ENCODE results near the gene ASPHD1.
A peak's percentile ranks its signal among the peaks of the same experiment; 100 is the strongest.
"Not testable (repeated sequence)": the region's sequence is repeated elsewhere in the genome, so short reads cannot be mapped to it uniquely, and the experiment has no call there.

The ASPHD1 gene

DNA sequence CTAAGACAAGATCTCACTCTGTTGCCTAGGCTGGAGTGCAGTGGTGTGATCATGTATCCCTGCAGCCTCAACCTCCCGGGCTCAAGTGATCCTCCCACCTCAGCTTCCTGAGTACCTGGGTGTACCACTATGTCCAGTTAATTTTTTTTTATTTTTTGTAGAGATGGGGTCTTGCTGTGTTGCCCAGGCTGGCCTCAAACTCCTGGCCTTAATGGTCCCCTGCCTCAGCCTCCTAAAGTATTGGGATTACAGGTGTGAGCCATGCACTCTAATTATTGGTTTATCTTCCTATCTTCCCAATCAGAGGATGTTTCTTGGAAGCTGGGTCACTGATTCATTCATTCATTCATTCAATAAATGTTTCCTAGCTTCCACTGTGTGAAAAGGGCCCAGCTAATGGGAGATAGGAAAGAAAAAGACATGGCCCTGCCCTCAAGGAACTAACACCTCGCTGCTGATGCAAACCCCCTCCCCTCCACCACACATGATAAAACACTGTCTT lies 8.5 kb downstream of the ASPHD1 start:
- DNase-seq, result no peak

DNA sequence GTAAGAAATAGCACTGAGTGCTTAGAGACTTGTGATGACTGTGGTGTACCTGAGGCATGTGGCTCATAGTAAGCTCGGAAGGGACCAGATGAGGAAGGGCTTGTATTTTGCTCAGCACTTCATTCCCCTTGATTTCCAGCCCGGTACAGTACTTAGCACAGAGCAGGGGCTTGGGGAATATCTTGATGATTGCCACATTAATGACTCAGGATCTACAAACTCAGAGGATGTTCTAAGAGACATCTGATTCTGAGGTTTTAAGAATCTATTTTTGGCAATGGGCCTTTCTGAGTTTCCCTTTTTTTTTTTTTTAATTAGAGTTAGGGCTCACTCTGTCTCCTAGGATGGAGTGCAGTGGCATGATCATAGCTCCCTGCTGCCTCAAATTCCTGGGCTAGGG lies 9.1 kb downstream of the ASPHD1 start:
- no peak for DNase-seq

DNA sequence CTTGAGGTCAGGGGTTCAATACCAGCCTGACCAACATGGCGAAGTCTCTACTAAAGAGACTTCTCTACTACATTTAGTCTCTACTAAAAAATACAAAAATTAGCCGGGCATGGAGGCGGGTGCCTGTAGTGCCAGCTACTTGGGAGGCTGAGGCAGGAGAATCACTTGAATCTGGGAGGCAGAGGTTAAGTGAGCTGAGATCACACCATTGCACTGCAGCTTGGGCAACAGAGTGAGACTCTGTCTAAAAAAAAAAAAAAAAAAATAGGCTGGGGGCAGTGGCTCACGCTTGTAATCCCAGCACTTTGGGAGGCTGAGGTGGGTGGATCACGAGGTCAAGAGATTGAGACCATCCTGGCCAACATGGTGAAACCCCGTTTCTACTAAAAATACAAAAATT lies 9.6 kb downstream of the ASPHD1 start:
- DNase-seq, result not testable (repeated sequence)

DNA sequence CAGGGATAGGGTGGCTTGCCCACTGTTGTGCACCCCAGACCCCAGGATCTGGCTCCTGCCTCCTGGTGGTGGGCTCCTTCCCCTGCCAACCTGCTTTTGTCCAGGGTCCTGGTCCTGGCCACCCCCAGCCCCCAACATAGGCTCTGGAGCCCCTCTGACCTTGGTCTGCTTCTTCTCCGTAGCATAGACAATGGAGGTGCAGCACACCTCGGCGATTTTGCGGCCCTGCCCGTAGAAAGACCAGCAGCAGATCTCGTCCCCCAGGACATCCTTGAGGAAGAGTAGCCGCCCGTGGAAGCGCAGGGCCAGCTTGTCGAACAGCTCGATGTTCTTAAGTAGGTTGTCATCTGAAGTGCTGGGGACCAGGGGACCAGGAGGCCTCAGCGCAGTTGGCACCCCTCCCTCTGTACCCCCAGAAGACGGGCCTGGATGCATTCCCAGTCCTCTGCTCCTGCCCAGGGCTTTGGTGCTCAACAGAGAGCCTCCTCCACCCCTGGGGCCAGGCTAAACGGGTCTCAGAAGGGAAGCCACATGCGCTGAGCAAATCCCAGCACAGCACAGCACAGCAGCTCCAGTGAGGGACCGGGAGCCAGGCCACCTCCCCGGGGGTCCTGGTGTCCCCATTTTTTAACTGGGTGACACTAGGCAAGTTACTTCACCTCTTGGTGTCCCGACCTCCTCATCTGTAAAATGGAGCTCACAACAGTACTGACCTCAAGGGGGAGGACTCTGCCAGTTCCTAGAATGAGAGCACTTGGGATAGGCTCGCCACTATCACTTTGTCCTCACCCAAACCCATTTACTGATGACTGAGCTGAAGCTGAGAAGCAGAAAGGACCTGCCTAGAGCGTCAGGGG lies 10.8 kb downstream of the ASPHD1 start:
- no peak for DNase-seq

DNA sequence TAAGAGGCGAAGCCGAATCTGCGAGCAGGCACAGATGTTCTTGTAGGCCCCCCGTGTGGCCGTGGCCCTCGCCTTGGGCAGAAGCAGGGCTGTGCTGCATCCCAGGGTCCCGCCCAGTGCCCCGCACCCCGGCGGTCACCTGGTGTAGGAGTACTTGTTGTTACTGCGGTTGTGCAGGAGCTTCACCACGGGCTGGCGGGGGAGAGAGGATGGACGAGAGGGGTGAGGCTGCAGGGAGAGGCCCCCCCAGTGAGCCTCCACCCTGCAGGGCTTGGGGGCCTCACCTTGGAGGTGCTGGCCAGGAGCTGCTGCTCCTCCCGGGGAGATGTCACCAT lies 11.4 kb downstream of the ASPHD1 start:
- DNase-seq, result no peak

DNA sequence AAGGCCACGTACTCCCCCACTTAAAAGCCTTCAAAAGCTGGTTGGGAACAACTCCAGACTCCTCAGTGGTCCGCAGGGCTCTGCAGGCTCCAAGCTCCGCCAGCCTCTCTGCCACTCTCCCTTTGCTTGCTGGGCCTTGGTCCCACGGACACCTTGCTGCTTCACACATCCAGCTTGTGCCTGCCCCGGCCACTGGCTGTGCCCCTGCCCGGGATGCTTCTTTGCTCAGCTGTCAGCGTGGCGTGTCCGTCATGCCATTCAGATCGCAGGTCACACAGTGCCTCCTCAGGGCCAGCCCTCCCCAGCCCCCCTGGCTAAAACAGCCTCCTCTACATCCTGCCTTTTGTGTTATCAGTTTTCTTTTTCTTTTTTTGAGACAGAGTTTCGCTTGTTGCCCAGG lies 11.8 kb downstream of the ASPHD1 start:
- no peak for DNase-seq

DNA sequence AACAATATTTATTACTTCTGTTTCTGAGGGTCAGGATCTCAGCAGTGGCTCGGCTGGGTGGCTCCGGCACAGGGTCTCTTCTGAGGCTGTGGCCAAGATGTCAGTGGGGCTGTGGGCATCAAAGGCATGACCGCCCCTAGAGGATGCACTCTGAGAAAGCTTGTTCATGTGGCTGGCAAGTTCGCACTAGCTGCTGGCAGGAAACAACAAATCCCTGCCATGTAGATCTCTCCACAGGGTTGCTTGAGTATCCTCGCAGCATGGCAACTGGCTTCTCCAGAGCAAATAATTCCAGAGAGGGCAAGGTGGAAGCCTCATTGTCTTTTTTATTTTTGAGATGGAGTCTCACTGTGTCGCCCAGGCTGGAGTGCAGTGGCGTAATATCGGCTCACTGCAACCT lies 13.2 kb downstream of the ASPHD1 start:
- no peak for DNase-seq

DNA sequence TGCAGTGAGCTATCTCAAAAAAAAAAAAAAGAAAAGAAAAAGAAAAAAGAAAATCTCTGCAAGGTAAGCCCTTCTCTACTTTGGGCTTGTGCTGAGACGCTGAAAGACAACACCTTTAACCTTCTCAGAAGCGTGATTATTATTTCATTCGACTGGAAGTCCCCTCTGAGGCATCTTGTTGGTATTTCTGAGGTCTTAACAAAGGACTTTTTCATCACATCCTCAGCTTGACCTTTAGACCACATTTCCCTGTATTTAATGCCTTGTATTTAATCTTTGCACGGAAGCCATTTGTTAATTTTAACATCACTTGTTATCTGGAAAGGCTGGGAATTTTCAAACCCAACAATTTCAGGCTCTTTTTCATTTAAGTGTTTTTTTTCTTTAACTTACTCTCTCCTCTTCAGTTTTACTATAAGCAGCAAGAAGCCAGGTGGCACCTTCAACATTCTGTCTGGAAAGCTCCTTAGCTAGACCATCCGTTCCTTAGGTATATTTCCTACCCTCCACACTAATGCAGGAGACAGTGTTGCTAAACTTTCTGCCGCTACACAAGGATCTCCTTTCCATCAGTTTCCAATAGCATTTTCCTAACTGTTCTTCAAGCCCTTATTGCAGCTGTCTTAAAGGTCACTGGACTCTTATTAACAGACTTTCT lies 15.4 kb downstream of the ASPHD1 start:
- no peak for DNase-seq

DNA sequence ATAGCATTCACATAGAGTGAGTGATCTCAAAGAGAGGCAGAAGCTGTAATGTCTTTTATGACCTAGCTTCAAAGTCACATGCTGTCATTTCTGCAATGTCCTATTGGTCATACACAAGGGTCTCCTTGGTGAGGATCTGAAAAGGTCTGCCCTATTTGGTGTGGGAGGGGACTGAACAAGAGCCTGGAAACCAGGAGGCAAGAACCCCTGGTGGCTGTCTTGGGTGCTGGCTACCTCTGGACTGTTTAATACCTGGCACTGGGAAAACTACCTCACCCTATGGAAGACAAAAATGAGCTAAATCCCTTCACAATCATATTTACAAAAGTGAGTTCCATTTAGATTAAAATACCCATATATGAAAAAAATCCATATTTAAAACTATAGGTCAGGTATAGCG lies 16.7 kb downstream of the ASPHD1 start:
- no peak for DNase-seq

DNA sequence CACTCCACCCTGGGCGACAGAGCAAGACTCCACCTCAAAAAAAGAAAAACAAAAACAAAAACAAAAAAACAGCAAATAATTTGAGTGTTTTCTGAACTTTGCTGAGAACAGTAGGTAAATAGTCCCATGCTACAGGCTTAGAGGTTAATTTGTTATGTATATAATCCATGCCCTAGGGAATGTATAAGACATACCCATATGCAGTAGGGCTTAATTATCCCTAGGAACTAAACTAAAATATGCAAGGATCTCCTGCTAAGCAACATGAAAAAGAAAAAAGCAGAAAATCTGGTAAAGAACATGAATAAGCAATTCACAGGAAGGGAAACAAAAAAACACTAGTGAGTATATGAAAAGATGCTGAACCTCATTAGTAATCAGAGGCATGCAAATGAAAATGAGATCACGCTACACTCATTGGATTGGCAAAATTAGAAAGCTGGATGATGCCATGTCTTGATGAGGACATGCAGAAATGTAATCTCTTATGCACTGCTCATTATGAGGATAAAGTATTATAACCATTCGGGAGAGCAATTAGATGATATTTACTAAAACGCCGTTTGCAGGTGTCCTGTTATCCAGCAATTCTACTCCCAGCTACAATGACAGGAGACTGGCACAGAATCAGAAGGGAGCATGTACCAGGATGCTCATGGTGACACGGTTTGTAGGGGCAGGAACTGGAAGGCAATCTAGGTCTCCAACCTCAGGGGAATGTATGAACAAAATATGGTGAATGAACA lies 20.2 kb downstream of the ASPHD1 start:
- DNase-seq, result no peak

DNA sequence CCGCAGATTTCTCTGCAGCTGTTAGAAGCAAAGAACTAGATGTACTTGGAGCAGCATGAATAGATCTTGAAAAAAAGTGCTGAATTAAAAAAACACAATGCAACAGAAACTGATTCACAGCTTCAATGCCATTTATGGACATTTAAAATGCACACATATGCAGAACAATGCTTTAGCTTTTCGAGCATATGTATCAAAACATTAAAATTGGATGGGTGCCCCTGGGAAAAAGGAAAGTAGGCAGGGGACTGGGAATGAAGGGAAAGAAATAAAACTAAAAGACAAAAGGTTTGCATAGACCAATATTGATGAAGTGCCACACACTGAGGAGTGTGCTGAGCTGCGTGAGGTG lies 20.7 kb downstream of the ASPHD1 start:
- no peak for DNase-seq

DNA sequence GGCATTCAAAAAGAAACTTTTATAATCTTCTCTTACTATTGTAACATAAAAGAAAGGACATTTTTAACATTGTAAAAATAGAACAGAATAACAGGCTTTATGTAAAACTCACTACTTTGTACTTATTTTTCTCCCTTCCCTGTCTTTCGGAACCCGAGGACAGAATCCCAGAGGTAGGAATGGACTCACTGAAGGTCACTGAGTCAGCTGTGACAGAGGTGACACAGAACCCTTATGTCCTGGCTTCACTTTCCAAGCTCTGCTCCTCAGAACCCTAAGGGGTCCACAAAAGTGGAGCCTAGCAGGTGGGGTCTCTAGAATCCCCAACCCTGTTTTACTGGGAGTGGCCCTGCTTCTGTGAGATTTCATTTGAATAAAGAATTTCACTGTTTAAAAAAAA lies 22.0 kb downstream of the ASPHD1 start:
- DNase-seq, result no peak

DNA sequence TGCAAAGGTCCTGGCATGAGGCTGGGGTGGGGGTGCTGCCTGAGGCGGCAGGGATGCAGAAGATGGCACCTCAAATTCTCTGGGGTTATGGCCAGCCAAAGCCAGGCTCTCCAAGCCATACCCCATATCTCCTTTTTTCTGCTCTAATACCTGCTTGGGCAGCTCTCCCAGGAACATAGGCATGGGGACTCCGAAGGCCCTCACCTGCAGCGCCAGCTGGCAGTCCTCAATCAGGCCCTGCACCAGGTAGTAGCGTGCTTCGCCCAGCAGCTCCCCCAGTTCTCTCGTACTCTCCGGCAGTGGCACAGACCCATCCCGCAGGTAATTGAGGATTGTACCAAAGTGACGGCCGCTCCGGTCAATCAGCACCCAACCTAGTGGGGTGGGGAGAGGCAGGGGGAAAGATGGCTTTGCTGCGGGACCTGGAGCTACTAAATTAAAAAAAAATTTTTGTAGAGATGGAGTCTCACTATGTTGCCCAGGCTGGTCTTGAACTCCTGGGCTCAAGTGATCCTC lies 22.8 kb downstream of the ASPHD1 start:
- DNase-seq, result no peak

DNA sequence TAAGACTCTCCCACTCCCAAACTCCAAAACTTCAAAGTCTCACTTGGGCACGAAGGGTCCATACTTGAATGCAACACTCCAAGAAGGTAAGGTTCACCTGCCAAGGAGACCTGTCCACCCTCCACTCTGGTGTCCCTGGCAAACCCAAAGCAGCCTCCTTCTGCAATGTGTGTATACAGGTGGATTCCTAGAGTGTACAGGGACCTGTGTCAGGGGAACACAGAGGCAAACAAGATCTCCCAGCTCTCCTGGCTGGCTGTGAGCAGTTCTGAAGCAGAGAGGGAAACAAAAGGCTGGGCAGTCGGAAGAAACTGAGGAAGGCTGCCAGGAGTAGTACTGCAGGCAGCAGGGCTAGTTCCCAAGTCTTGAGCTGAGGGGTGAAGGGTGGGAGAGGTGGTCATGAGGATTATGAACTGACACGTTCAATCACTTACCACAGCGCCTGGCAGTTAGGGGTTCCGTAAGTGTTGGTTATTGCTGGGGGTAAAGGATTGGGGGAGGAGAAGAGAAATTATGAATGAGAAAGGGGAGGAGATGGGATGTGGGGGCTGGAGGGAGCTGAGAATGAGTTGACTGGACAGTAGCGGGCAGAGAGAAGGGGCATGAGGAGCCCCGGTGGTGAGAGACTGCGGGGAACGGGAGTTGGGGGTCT lies 24.9 kb downstream of the ASPHD1 start:
- no peak for DNase-seq

DNA sequence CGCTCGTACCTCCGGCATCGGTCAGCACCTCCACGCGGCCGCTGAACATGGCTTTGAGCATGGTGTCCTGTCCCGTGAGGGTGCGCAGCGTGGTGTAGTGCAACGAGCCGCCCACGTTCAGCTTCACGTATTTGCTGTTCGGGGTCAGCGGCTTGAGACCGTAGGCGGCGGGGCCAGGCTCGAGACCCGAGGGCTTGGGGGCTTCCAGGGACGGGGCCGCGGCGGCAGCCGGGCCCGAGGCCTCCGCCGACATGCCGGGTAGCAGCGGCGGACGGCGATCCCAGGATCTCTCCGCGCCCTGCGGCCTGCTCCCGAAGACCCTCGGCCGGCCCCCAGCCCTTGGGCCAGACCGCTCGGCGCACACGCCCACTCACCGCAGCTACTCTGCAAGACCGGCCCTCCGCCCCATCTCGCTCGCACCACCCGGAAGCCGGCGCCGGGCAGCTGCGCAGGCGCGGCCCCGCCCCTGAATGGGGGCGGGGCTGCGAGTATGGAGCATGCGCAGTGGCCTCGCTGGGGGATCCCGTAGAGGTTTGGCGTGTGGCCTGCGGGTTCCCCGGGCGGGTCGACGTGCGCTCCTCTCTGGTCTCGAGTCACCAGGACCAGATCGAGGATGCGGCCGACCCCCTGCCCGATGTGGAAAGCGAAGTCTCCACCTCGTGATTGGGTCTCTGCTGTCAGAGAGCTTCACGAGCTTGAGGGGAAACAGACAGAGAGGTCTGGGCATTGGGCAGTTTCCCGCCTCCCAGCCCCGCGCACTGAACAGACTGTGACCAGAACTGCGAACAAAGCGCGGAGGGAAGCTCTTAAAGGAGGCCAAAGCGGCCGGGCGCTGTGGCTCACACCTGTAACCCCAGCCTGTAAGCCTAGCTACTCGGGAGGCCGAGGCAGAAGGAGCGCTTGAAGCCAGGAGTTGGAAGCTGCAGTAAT lies 25.8 kb downstream of the ASPHD1 start, which contains the start of gene KCTD13:
Gene KCTD13, minus strand, starts transcription at position 446 of the 930 bp plus-strand sequence. Its CDS starts 193 bp downstream, at position 253.
- peak; percentile 86 for DNase-seq

DNA sequence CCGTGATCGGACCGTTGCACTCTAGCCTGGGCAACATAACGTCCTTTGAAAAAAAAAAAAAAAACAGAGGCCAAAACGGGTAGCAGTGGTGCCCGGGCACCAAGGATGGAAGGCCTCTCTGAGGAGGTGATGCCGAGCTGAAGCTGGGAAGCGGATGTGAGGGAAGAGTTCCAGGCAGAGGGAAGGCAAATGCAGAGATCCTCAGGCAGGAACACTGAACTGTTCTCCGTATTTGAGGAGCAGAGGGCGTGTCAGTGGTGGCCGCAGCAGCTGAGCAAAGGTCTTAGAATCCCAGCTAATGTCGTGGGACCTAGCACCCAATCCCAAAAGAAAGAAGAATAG lies 26.4 kb downstream of the ASPHD1 start:
- DNase-seq, result no peak

DNA sequence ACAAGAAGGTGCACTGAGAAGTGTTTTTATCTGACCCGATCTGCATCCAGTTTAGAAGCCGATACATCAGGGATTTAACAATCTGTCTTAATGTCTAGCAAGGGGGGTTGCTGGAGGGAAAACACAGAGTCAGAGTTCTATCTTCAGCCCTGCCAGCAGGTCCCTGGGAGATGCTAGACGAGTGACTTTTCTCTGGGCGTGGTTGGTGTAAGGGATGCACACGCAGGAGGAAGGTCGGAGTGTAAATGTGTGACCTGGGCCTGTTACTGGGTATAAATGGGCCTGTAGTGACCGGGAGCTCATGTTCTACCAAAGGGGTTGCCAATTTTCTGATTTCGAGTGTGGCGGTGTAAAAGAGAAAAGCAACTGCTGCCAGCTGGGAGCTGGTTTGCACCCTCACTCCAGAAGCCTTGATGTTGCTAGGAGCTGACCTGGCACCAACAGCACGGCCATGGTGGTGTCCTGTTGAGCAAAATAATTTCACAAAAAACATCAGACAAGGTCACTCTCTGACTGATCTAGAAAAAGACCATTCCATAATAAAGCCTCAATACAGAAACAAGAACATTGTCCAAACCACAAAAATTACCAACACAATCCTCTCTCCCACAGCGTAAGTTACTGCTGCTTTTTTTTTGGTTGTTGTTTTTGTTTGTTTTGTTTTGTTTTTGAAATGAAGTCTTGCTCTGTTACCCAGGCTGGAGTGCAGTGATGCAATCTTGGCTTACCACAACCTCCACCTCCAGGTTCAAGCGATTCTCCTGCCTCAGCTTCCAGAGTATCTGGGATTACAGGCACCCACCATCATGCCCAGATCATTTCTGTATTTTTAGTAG lies 27.0 kb downstream of the ASPHD1 start:
- DNase-seq, result no peak

DNA sequence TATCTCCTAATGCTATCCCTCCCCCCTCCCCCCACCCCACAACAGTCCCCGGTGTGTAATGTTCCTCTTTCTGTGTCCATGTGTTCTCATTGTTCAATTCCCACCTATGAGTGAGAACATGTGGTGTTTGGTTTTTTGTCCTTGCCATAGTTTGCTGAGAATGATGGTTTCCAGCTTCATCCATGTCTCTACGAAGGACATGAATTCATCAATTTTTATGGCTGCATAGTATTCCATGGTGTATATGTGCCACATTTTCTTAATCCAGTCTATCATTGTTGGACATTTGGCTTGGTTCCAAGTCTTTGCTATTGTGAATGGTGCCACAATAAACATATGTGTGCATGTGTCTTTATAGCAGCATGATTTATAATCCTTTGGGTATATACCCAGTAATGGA lies 31.5 kb downstream of the ASPHD1 start:
- not testable (repeated sequence) for DNase-seq

DNA sequence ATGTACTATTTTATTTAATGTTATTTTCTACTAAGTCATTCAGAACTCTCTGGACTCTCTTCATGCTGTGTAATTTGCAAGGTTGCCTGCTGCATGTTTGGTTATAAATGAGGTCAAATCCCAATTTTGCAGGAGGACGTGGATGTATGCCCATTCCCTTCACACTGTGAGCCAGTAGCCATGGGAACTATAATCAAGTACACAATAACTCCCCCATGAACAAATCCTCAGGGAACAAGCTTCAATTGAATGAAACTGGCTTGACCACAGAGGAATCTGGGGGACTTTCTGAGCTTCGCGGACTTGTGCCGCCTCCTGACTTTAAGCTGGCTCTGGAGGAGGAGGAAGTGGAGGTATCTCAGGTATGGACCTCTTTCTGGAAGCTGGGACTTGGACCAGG lies 40.4 kb downstream of the ASPHD1 start:
- no peak for DNase-seq

DNA sequence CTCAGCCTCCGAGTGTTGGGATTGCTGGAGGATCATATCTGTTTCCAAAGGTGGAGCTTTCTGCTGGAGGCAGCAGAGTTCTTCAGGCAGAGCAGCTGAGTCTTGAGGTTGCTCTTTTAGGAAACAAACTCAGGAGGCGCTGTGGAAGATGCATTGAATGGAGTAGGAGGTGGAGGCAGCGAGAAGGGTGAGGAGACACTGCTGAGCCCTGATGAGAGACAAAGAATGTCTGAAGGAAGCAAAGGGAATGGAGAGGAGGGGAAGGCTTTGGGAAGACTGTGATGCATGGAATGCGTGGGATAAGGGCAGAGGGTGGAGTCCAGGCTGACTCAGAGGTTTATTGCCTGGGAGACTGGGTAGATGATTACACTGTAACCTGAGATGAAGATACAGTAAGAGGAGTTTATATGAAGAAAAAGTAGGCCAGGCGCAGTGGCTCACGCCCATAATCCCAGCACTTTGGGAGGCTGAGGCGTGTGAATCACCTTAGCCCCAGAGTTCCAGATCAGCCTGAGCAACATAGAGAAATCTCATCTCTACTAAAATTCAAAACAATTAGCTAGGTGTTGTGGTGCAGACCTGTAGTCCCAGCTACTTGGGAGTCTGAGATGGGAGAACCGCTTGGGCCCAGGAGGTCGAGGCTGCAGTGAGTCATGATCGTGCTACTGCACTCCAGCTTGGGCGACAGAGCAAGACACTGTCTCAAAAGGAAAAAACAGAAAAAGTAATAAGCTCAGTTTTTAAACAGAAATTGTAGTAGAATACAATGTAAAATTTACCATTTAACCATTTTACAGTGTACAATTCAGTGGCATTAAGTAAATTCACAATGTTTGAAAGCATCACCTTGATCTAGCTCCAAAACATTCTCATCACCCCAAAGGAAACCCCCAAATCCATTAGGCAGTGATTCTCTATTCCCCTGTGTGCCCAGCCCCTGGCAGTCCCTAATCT lies 43.8 kb downstream of the ASPHD1 start:
- no peak for DNase-seq
